Left cardiac atrium (tissue), 4 donors: Measurements from ENCODE around the gene FOXC2. TPM values are rescaled to one million over a fixed set of nuclear protein-coding genes. Genes with fewer than 3 reads are reported as not detected.

ENCODE experiments used
- ATAC-seq, 2 donors: fragments of 200-7000 bp; cut with Tn5 transposase; one replicate each; pipeline ENCODE4 v1.9.1; 2020; ENCODE audit warnings: mild to moderate bottlenecking in 2 of 2, moderate library complexity in 2 of 2
- DNase-seq: peaks from one replicate; pipeline ENCODE4 v3.0.0-alpha.2; 2020
- intact Hi-C, 2 donors: fragments of 100-400 bp; cut with DNase I; formaldehyde crosslinking; loops; one replicate each; pipeline versions ENCODE4 v1.14.1 to v1.15.1; 2022 to 2023
- total RNA-seq, 2 donors: library from RNA; stranded (reverse); fragmentation: NEBNext Ultra II Directional; extraction: Animal tissue kit (Norgen Biotek cat#: 25700); gene quantifications; one replicate each; pipeline ENCODE4 v1.2.1, GENCODE V29; 2021
- donor health status: DM: no; HTN: yes; CAD: no.
- donor health status: DM: no; HTN: yes; CAD: no; lungs with severe emphysema.
- donor health status: DM: yes; HTN: yes; CAD: no.
- donor health status: Dilated cardiomyopathy.

Gene FOXC2
- total RNA-seq, 2 donors from 2014 or later: 1.9 to 5.3 TPM

GRCh38 chr16:86597126-86597879, 30.7 kb downstream of the FOXC2 start:
- DNase-seq: no peak
- ATAC-seq: no peak
- intact Hi-C loops: no loop called here

GRCh38 chr16:86597880-86598606, 31.4 kb downstream of the FOXC2 start:
- ATAC-seq: peak; percentile 75 to 82
- peak; percentile 51 for DNase-seq
- intact Hi-C loops: no loop called here

DNA sequence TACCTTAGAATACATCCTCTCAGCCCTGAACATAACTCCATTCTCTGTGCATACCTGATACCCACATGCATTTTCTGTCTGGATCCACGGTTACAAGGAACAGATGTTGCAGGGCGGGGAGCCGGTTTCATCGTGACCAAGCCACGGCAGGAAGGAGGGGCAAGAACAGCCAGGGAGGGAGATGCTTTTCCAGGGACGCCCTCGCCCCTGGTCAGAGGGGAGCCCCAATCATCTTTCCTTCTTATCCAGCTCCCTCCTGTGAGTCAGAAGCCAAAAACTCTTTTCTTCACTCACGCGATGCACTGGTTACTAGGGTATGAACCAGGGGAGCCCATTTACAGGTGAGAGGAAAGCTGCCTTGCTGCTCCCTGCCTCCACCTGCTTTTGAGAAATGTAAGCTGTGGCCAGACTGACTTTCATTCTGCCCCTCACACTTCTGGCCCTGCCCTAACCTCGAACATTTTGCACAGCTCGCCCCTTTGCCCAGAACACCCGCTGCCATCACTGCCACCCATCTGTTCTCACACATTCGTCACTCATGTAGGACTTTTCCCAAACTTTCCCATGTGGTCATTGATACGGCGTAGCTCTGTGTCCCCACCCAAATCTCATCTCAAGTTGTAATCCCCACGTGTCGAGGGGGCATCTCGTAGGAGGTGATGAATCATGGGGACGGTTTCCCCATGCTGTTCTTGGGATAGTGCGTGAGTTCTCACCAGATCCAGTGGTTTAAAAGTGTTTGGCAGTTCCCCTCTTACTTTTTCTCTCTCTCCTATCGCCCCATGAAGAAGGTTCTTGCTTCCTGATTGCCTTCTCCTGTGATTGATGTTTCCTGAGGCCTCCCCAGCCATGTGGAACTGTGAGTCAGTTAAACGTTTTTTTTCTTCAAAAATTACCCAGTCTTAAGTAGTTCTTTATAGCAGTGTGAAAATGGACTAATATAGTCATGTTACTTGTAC, 32.3 kb downstream of the FOXC2 start:
- ATAC-seq: no peak

GRCh38 chr16:86601356-86601755, 34.7 kb downstream of the FOXC2 start:
- no peak for ATAC-seq
- DNase-seq: no peak
- intact Hi-C loops: no loop called here

More for the DNA sequence above, 32.3 kb downstream of the FOXC2 start:
- no peak for DNase-seq
- intact Hi-C loops: no loop called here

DNA sequence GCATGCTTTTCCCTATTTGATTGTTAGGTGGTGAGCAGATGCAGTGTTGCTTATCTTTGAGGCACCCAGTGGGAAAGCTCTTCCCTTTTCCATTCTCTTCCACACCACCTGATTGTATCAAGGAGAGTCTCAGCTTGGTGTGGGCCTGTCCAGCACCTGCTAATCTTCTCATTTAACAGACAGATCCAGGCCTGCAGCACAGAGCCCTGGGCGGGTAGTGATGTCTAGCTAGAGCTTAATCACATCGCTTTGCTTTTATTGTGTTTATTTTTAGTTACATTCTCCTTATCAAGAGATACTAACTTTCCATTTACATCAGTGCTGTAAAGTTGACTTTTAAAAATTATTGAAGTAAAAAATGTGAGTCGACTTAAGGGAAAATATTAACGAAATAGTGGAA, 35.9 kb downstream of the FOXC2 start:
- no peak for DNase-seq
- ATAC-seq: no peak
- intact Hi-C loops: no loop called here

GRCh38 chr16:86604436-86605193, 38.0 kb downstream of the FOXC2 start:
- no peak for DNase-seq
- ATAC-seq: no peak
- intact Hi-C loops: no loop called here

- intact Hi-C loops: no loop called here
- ATAC-seq (no peak), DNase-seq (no peak)
These were observed 39.3 kb downstream of the FOXC2 start for GRCh38 chr16:86605950-86606349.

DNA sequence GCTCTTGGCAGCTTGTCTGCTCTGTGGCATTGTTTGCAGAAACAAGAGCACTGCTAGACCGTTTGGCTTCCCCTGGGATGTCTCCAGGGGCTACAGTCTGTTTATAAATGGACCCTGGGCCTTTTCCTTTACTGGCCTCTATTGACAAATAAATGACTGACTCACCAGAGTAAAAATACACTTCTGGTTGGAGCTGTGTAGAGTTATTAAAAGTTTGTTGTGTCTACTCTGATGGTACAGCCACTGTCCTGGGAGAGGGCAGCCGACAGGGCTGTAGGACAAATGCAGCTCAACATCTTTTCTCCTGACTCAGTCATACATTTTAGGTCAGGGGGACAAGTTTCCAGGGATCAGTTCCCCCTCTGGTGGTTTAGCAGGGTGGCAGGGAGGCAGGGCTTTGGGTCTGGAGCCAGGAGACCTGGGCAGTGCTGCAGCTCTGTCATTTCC, 41.7 kb downstream of the FOXC2 start:
- no peak for DNase-seq
- intact Hi-C loops: no loop called here
- ATAC-seq: peak; percentile 19 to 34

- ATAC-seq: no peak
- intact Hi-C loops: no loop called here
These were observed 42.5 kb downstream of the FOXC2 start for GRCh38 chr16:86609115-86609514.

GRCh38 chr16:86609661-86610060, 43.0 kb downstream of the FOXC2 start:
- ATAC-seq: no peak
- intact Hi-C loops: no loop called here

More at GRCh38 chr16:86609115-86609514, 42.5 kb downstream of the FOXC2 start:
- DNase-seq: no peak

GRCh38 chr16:86610779-86611524, 44.3 kb downstream of the FOXC2 start:
- peak in 1 of 2 donors; percentile 21 for ATAC-seq

More at GRCh38 chr16:86609661-86610060, 43.0 kb downstream of the FOXC2 start:
- no peak for DNase-seq

GRCh38 chr16:86611525-86611855, 44.9 kb downstream of the FOXC2 start:
- ATAC-seq (peak; percentile 54 to 69), DNase-seq (no peak)
- intact Hi-C loops: no loop called here

More at GRCh38 chr16:86610779-86611524, 44.3 kb downstream of the FOXC2 start:
- DNase-seq: no peak
- intact Hi-C loops: no loop called here

GRCh38 chr16:86611941-86612340, 45.3 kb downstream of the FOXC2 start:
- DNase-seq (no peak), ATAC-seq (no peak)
- intact Hi-C loops: no loop called here

DNA sequence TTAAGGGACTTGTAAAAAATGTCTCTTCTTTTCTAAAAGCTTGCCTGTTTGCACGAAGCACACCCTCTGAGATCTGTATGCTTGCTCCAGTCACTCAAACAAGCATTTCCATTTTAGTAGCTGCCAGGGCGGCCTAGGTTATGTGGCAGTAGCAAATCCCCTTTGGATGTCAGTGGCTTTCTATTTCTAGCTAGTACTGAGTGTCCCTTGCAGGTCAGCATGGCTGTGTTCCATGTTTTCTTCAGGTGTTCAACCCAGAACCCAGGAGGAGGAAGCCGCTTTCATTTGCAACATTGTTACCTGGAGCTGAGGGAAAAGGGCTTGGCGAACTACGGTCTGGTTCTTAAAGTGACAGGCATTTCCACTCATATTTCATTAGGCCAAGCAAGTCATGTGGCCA, 48.1 kb downstream of the FOXC2 start:
- intact Hi-C loops: no loop called here
- DNase-seq (no peak), ATAC-seq (no peak)

GRCh38 chr16:86616906-86617305, 50.3 kb downstream of the FOXC2 start:
- ATAC-seq: no peak
- intact Hi-C loops: no loop called here
- no peak for DNase-seq

- no peak for DNase-seq
- intact Hi-C loops: no loop called here
- peak; percentile 67 to 72 for ATAC-seq
These were observed 52.0 kb downstream of the FOXC2 start for GRCh38 chr16:86618431-86619238.
